RWPE2 (cell line): ENCODE results near the gene OXCT2.

Source experiments
- ATAC-seq: fragments of 200-7000 bp; cut with Tn5 transposase; 3 replicates; pipeline ENCODE4 v1.9.1; 2021; ENCODE audit warnings: low read depth
- DNase-seq: peaks from one replicate; pipeline ENCODE4 v3.0.0-alpha.2; 2020; ENCODE audit warnings: low spot score
- H3K27ac ChIP-seq: fragments of 450-650 bp; 2 replicates; pipeline ENCODE4 v1.5.1; 2017; ENCODE audit warnings: mild to moderate bottlenecking; ENCODE audit not compliant: poor library complexity, severe bottlenecking
- H3K27me3 ChIP-seq: fragments of 250-450 bp; sonication (Bioruptor Pico); 2 replicates; pipeline ENCODE4 v1.5.1; 2021; ENCODE audit warnings: mild to moderate bottlenecking, moderate library complexity; ENCODE audit not compliant: insufficient read depth, poor library complexity, severe bottlenecking
- H3K36me3 ChIP-seq: fragments of 250-450 bp; sonication (Bioruptor Pico); 2 replicates; pipeline ENCODE4 v1.5.1; 2020; ENCODE audit warnings: low read depth, mild to moderate bottlenecking, moderate library complexity
- H3K4me1 ChIP-seq: fragments of 250-450 bp; sonication (Bioruptor Pico); 2 replicates; pipeline ENCODE4 v1.5.1; 2021; ENCODE audit warnings: mild to moderate bottlenecking, moderate library complexity; ENCODE audit not compliant: insufficient read depth, poor library complexity, severe bottlenecking
- H3K4me3 ChIP-seq: fragments of 250-450 bp; sonication (Bioruptor Pico); 2 replicates; pipeline ENCODE4 v1.5.1; 2021; ENCODE audit warnings: mild to moderate bottlenecking, moderate library complexity; ENCODE audit not compliant: severe bottlenecking
- H3K9me3 ChIP-seq: fragments of 250-450 bp; sonication (Bioruptor Pico); 2 replicates; pipeline ENCODE4 v1.5.1; 2021; ENCODE audit warnings: mild to moderate bottlenecking, moderate library complexity; ENCODE audit not compliant: severe bottlenecking
- TF ChIP-seq, protein P1 (sequence below): fragments of 450-650 bp; IDR thresholded peaks from one replicate; pipeline ENCODE4 v1.5.1; 2017; ENCODE audit warnings: mild to moderate bottlenecking, moderate library complexity; ENCODE audit not compliant: poor library complexity, severe bottlenecking

Gene OXCT2

DNA sequence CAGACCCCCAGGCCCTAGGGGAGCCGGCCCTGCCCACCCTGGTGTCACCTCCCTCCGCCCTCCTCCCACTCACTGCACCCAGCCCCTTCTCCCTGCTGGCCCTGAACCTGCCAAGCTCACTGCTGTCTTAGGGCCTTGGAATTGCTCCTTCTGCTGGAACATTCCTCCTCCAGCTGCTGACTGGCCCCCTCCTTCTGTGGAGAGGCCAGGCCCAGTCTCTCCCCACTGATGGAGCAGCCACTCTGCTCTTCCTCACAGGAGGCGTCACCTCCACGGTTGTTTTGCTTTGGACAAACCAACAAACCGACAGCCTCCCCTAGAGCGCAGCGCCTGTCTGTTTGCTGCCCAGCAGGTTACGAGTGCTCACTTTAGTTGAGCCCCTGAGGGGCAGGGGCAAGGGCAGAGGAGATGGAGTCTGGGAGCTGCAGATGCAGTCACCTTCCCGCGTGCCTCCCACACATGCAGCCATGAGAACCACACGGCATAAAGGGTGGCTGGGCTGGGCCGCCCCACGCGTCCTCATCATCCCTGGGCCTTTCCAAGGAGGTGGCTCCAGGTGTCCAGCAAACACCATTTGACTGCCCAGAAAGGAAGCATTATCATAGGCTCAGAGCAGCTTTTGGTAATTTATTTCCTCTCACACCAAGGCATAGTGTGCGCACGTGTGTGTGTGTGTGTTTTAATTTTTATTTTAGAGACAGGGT lies 9.4 kb downstream of the OXCT2 start:
- peaks cover 4% of the 10 kb centered on the region for H3K36me3 ChIP-seq
- H3K9me3 ChIP-seq, result no peaks in the 10 kb centered on the region
- TF ChIP-seq, protein P1, sequence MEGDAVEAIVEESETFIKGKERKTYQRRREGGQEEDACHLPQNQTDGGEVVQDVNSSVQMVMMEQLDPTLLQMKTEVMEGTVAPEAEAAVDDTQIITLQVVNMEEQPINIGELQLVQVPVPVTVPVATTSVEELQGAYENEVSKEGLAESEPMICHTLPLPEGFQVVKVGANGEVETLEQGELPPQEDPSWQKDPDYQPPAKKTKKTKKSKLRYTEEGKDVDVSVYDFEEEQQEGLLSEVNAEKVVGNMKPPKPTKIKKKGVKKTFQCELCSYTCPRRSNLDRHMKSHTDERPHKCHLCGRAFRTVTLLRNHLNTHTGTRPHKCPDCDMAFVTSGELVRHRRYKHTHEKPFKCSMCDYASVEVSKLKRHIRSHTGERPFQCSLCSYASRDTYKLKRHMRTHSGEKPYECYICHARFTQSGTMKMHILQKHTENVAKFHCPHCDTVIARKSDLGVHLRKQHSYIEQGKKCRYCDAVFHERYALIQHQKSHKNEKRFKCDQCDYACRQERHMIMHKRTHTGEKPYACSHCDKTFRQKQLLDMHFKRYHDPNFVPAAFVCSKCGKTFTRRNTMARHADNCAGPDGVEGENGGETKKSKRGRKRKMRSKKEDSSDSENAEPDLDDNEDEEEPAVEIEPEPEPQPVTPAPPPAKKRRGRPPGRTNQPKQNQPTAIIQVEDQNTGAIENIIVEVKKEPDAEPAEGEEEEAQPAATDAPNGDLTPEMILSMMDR, result no peak
- H3K27me3 ChIP-seq, result no peaks in the 10 kb centered on the region
- H3K27ac ChIP-seq, result no peak overlapping the region
- no peak overlapping the region for H3K4me3 ChIP-seq
- no peaks in the 10 kb centered on the region for H3K4me1 ChIP-seq
- DNase-seq (no peak), ATAC-seq (0 out of 3 replicates have a peak, but pooled peaks have one; percentile 5)

DNA sequence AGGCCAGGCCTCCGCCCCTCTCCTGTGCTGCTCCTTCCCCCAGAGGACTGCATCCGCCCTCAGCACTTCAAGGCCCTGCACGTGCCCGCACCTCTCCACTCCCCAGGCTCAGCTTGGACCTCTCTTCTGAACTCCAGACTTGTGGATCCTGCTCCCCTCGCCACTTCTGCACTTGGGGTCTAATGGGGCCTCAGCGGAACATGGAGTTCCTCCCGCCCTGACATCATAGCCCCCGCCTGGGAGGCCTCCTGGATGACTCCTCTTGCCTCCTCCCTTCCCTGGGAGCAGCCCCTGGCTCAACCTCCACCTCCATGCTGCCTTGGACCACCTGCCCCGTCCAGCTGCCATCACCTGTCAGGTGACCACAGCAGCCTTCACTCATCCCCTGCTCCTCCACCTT lies 10.1 kb downstream of the OXCT2 start:
- Histone ChIP-seq H3K36me3 (peaks cover 9% of the 10 kb centered on the region), H3K27me3 (no peaks in the 10 kb centered on the region), H3K27ac (no peak overlapping the region), H3K4me3 (no peak overlapping the region), H3K4me1 (no peaks in the 10 kb centered on the region), H3K9me3 (no peaks in the 10 kb centered on the region)
- TF ChIP-seq, protein P1, result no peak
- DNase-seq, result no peak
- no peak for ATAC-seq

DNA sequence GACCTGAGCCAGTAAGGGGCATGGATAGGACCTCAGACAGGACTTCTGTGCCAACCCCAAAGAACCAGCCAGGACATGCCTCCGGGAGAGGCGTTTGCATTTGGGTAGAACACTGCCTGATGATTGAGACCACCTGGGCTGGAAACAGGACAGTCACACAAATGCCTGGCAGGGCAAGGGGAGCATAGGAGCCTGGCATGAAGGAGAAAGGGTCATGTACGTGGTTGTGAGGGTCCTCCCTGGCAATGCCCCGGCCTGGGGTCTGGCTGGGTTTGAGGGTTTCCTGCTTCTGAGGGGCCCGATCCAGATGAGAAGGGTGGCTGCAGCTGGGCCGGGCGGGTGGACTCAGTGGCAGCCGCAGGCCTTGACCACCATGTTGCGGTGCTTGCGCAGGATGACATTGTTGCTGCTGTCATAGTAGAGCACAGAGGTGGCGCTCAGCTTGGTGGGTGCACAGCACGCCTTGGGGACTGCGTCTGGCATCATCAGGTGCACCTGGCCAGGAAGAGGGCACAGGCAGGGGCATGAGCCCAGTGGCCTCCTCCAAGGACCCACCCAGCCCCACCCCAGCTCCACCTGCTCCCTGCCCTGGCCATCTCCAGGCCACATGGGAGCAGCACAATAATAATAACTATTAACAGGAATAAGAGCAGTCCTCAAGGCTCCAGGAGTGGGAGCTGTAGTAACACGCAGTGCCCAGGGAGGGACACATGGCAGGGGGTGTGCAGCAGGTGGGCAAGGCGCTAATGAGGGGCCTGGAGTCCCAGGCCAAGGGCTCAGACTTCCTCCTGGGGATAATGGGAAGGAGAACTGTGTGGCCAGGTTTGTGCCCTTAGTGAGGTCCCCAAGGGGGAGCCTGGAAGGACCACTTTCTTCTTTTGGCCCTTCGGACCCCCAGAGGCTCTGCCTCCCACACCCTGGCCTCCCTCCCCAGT lies 10.8 kb downstream of the OXCT2 start:
- TF ChIP-seq, protein P1, result no peak
- H3K9me3 ChIP-seq, result no peaks in the 10 kb centered on the region
- no peak overlapping the region for H3K4me3 ChIP-seq
- no peak overlapping the region for H3K27ac ChIP-seq
- ATAC-seq (no peak), DNase-seq (no peak)
- no peaks in the 10 kb centered on the region for H3K4me1 ChIP-seq
- peaks cover 13% of the 10 kb centered on the region for H3K36me3 ChIP-seq
- H3K27me3 ChIP-seq, result no peaks in the 10 kb centered on the region

GRCh38 chr1:39759436-39759726 lies 11.8 kb downstream of the OXCT2 start:
- Histone ChIP-seq H3K4me3 (no peak overlapping the region), H3K36me3 (peaks cover 20% of the 10 kb centered on the region), H3K4me1 (no peaks in the 10 kb centered on the region), H3K27ac (no peak overlapping the region), H3K27me3 (no peaks in the 10 kb centered on the region), H3K9me3 (no peaks in the 10 kb centered on the region)
- no peak for ATAC-seq
- TF ChIP-seq, protein P1, result no peak
- no peak for DNase-seq
